Loucy (cell line): ENCODE data around the gene BRICD5.

Experiments used
- H2AFZ ChIP-seq: fragments of 200-600 bp; sonication (generic); 2 replicates; pipeline ENCODE4 v1.6.0; 2016; ENCODE audit warnings: antibody characterized with exemption, mild to moderate bottlenecking, low read length, moderate library complexity
- H3F3A ChIP-seq: fragments of 200-600 bp; 2 replicates; pipeline ENCODE4 v1.6.0; 2016; ENCODE audit warnings: antibody characterized with exemption, low read depth, mild to moderate bottlenecking
- H3K27me3 ChIP-seq: fragments of 200-600 bp; sonication (generic); 2 replicates; pipeline ENCODE4 v1.6.1; 2014; ENCODE audit warnings: low read length, mild to moderate bottlenecking; ENCODE audit not compliant: insufficient read depth, poor library complexity, severe bottlenecking
- H3K36me3 ChIP-seq: fragments of 200-600 bp; sonication (generic); 2 replicates; pipeline ENCODE4 v1.6.1; 2016; ENCODE audit warnings: low read length; ENCODE audit not compliant: insufficient read depth
- H3K4me1 ChIP-seq: fragments of 200-600 bp; sonication (generic); 2 replicates; pipeline ENCODE4 v1.5.1; 2014; ENCODE audit warnings: low read length, mild to moderate bottlenecking; ENCODE audit not compliant: insufficient read depth, poor library complexity, severe bottlenecking
- H3K4me2 ChIP-seq: fragments of 200-600 bp; sonication (generic); 2 replicates; pipeline ENCODE4 v1.6.0; 2014; ENCODE audit warnings: antibody characterized with exemption, low read length, low read depth, mild to moderate bottlenecking; ENCODE audit not compliant: poor library complexity, severe bottlenecking
- H3K4me3 ChIP-seq: fragments of 200-600 bp; sonication (generic); 2 replicates; pipeline ENCODE4 v1.5.1; 2014; ENCODE audit warnings: low read length, mild to moderate bottlenecking, mixed read lengths; ENCODE audit not compliant: poor library complexity, severe bottlenecking
- H3K79me2 ChIP-seq: fragments of 200-600 bp; sonication (generic); 2 replicates; pipeline ENCODE4 v1.6.1; 2014; ENCODE audit warnings: low read length; ENCODE audit not compliant: insufficient read depth
- H3K9ac ChIP-seq: fragments of 200-600 bp; sonication (generic); 2 replicates; pipeline ENCODE4 v1.6.0; 2014; ENCODE audit warnings: mild to moderate bottlenecking, low read depth, low read length, moderate library complexity; ENCODE audit not compliant: poor library complexity, severe bottlenecking
- H3K9me2 ChIP-seq: fragments of 200-600 bp; sonication (generic); replicated peaks from 2 replicates; pipeline ENCODE4 v1.6.1; 2016; ENCODE audit warnings: low read depth, low read length, mixed read lengths
- H3K9me3 ChIP-seq: fragments of 200-600 bp; sonication (generic); 2 replicates; pipeline ENCODE4 v1.6.1; 2014; ENCODE audit warnings: mild to moderate bottlenecking, antibody characterized with exemption, low read length, low read depth; ENCODE audit not compliant: insufficient read depth
- H4K20me1 ChIP-seq: fragments of 200-600 bp; sonication (generic); 2 replicates; pipeline ENCODE4 v1.6.0; 2014; ENCODE audit warnings: antibody characterized with exemption, low read length, mild to moderate bottlenecking; ENCODE audit not compliant: insufficient read depth, poor library complexity, severe bottlenecking
- CTCF ChIP-seq: fragments of 200-600 bp; sonication (generic); conservative IDR thresholded peaks from 2 replicates; pipeline ENCODE4 v1.5.1; 2014; ENCODE audit warnings: mild to moderate bottlenecking, antibody characterized with exemption, low read length
- EZH2phosphoT487 ChIP-seq: fragments of 200-600 bp; IDR thresholded peaks from 2 replicates; pipeline ENCODE4 v1.6.1; 2018; ENCODE audit warnings: antibody characterized with exemption, mild to moderate bottlenecking, moderate library complexity, borderline replicate concordance

BRICD5 gene

DNA sequence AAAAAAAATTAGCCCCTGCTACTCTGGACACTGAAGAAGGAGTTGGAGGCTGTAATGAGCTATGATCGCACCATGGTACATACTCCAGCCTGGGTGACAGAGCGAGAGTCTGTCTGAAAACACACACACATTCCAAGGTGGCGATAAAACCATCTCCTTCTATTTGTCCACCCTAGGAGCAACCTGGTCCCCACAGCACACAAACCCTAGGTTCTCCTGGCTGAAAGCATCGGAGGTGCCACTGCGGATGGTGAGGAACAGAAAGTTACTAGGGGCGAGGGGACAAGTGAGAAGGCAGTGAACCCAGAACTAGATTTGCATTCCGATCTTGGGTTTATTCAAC lies 42.1 kb upstream of the BRICD5 start:
- Histone ChIP-seq H3K9me3 (no peaks in the 10 kb centered on the region), H2AFZ (no peak overlapping the region), H3K36me3 (peaks cover 30% of the 10 kb centered on the region; the same call in 1 of the 2 replicates), H3K27me3 (no peaks in the 10 kb centered on the region), H3K79me2 (peaks cover 15% of the 10 kb centered on the region; the same call in 1 of the 2 replicates), H3K9ac (no peak overlapping the region), H3K4me2 (no peak overlapping the region), H3F3A (peaks cover 6% of the 10 kb centered on the region; the same call in 1 of the 2 replicates), H3K4me1 (no peaks in the 10 kb centered on the region), H4K20me1 (peaks cover 4% of the 10 kb centered on the region), H3K4me3 (no peak overlapping the region), H3K9me2 (no peaks in the 10 kb centered on the region)
- TF ChIP-seq EZH2phosphoT487 (no peak), CTCF (no peak)

- Histone ChIP-seq H2AFZ (peak within 1 kb of the TSS; percentile 49; the same call in 1 of the 2 replicates), H3K9ac (peak within 1 kb of the TSS; percentile 72), H3K4me2 (peak within 1 kb of the TSS; percentile 65), H3F3A (peaks cover 6% of the 10 kb centered on the region; the same call in 1 of the 2 replicates), H3K36me3 (peaks cover 18% of the 10 kb centered on the region; the same call in 1 of the 2 replicates), H3K9me3 (no peaks in the 10 kb centered on the region), H3K9me2 (no peaks in the 10 kb centered on the region), H3K4me1 (no peaks in the 10 kb centered on the region), H3K79me2 (peaks cover 10% of the 10 kb centered on the region; the same call in 1 of the 2 replicates), H3K4me3 (peak within 1 kb of the TSS; percentile 73), H3K27me3 (no peaks in the 10 kb centered on the region), H4K20me1 (peaks cover 4% of the 10 kb centered on the region)
- TF ChIP-seq EZH2phosphoT487 = no peak
- TF ChIP-seq CTCF = peak; percentile 29
Observed at GRCh38 chr16:2251296-2252111, 40.8 kb upstream of the BRICD5 start, which contains the start of gene ECI1. ECI1 (minus strand) TSS chr16:2251587; CDS start chr16:2251566, 21 bp downstream.

DNA sequence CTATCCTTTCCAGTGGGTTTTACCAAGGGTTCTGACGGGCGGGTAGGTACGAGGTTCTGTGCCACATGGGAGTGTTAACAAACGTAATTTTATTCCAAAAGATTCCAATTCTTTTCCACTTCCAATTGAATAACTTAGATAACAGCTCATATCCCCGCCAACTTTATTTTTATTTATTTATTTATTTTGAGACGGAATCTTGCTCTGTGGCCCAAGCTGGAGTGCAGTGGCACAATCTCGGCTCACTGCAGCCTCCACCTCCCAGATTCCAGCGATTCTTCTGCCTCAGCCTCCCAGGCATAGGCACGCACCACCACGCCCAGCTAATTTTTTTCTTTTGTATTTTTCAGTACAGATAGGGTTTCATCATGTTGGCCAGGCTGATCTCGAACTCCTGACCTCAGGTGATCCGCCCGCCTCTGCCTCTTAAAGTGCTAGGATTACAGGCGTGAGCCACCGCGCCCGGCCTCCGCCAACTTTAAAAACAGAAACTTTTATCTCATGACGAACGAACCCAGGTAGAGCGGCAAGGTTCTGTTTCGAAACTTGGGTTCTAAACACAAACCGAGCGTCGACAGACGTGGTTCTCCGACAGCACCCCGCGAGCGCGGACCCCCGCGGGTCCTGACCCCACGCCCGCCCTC lies 40.1 kb upstream of the BRICD5 start:
- peaks cover 10% of the 10 kb centered on the region; the same call in 1 of the 2 replicates for H3K79me2 ChIP-seq
- peaks cover 10% of the 10 kb centered on the region; the same call in 1 of the 2 replicates for H3K36me3 ChIP-seq

More for the DNA sequence above, 40.1 kb upstream of the BRICD5 start:
- H4K20me1 ChIP-seq = peaks cover 4% of the 10 kb centered on the region
- H2AFZ ChIP-seq = peak overlapping the region; percentile 49; the same call in 1 of the 2 replicates
- H3K27me3 ChIP-seq = no peaks in the 10 kb centered on the region
- H3F3A ChIP-seq = peaks cover 6% of the 10 kb centered on the region; the same call in 1 of the 2 replicates
- peak overlapping the region; percentile 73 for H3K4me3 ChIP-seq
- H3K4me1 ChIP-seq = no peaks in the 10 kb centered on the region
- TF ChIP-seq CTCF = no peak
- TF ChIP-seq EZH2phosphoT487 = no peak
- peak overlapping the region; percentile 65 for H3K4me2 ChIP-seq
- no peaks in the 10 kb centered on the region for H3K9me2 ChIP-seq
- H3K9me3 ChIP-seq = no peaks in the 10 kb centered on the region
- peak overlapping the region; percentile 72 for H3K9ac ChIP-seq
